ENCODE results near the gene KCND1.
A peak's percentile ranks its signal among the peaks of the same experiment; 100 is the strongest.

The KCND1 gene

GRCh38 chrX:48911412-48912182 is 60.0 kb downstream of the KCND1 start, which contains the start of gene SLC35A2:
TSS of gene SLC35A2 (minus strand) at chrX:48911646. CDS start at chrX:48911636, 10 bp downstream.
- DNase-seq (ENCODE audit: low spot score), result peak; percentile 80

All from GM03348 (cell line).